Measurements from ENCODE around the gene GRK2.

DNA sequence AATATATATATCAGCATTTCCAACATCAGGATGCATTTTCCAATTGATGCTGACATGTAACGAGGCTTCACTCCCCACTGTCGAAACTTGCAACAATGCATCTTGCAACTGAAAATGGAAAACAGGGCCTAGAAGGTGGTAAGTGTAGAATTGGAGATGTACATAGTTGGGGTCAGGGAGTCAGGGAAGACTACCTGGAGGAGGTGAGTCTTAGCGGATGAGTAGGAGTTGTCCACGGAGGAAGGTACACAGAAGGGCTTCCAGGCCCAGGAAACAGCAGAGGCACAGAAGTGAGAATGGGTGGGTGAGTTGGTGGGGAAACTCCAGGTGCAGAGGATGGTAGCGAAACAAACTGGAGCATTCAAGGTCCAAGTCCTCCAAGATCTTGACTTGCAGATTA is 2.0 kb upstream of the GRK2 start:
- TF ChIP-seq SNRNP70 (optimal IDR thresholded peaks at IDR 0.05; ENCODE audit: low read depth, low read length) (no peak), CHD4 (IDR thresholded peaks at IDR 0.05; ENCODE audit: insufficient read depth, insufficient replicate concordance, low read depth, low read length, poor library complexity, severe bottlenecking) (no peak)

Data from K562 (cell line).